KOPT-K1 (cell line): ENCODE data around the gene LSMEM2.
A peak's percentile ranks its signal among the peaks of the same experiment; 100 is the strongest.

Experiments used
- H3K27ac ChIP-seq: fragments of 200-600 bp; sonication (generic); 2 replicates; pipeline ENCODE4 v1.5.1; 2016; ENCODE audit warnings: antibody characterized with exemption, mild to moderate bottlenecking, low read depth, low read length; ENCODE audit not compliant: poor library complexity, severe bottlenecking
- H3K36me3 ChIP-seq: fragments of 200-600 bp; sonication (generic); 2 replicates; pipeline ENCODE4 v1.5.1; 2017; ENCODE audit warnings: antibody characterized with exemption, mild to moderate bottlenecking, low read length, moderate library complexity; ENCODE audit not compliant: insufficient read depth
- H3K9me3 ChIP-seq: fragments of 200-600 bp; sonication (generic); 2 replicates; pipeline ENCODE4 v1.5.1; 2017; ENCODE audit warnings: antibody characterized with exemption, low read length, mild to moderate bottlenecking; ENCODE audit not compliant: insufficient read depth, poor library complexity, severe bottlenecking

LSMEM2 gene

GRCh38 chr3:50293079-50293801, 14.4 kb downstream of the LSMEM2 start:
- Histone ChIP-seq H3K27ac (peak overlapping the region; percentile 79), H3K36me3 (peaks cover 24% of the 10 kb centered on the region)

GRCh38 chr3:50294089-50294488, 15.2 kb downstream of the LSMEM2 start:
- Histone ChIP-seq H3K27ac (no peak overlapping the region), H3K36me3 (peaks cover 16% of the 10 kb centered on the region), H3K9me3 (no peaks in the 10 kb centered on the region)

More at GRCh38 chr3:50293079-50293801, 14.4 kb downstream of the LSMEM2 start:
- no peaks in the 10 kb centered on the region for H3K9me3 ChIP-seq

GRCh38 chr3:50294492-50295403, 15.9 kb downstream of the LSMEM2 start:
- H3K27ac ChIP-seq = no peak overlapping the region
- peaks cover 9% of the 10 kb centered on the region for H3K36me3 ChIP-seq
- H3K9me3 ChIP-seq = no peaks in the 10 kb centered on the region

- Histone ChIP-seq H3K9me3 (no peaks in the 10 kb centered on the region), H3K27ac (no peak overlapping the region), H3K36me3 (no peaks in the 10 kb centered on the region)
Measured at GRCh38 chr3:50295553-50296431, 16.9 kb downstream of the LSMEM2 start.

GRCh38 chr3:50296721-50297383, 18.0 kb downstream of the LSMEM2 start:
- Histone ChIP-seq H3K27ac (no peak overlapping the region), H3K9me3 (no peaks in the 10 kb centered on the region), H3K36me3 (no peaks in the 10 kb centered on the region)

GRCh38 chr3:50297384-50297775, 18.5 kb downstream of the LSMEM2 start:
- H3K9me3 ChIP-seq = no peaks in the 10 kb centered on the region
- no peak overlapping the region for H3K27ac ChIP-seq
- H3K36me3 ChIP-seq = no peaks in the 10 kb centered on the region

- Histone ChIP-seq H3K9me3 (no peaks in the 10 kb centered on the region), H3K27ac (peak overlapping the region; percentile 79), H3K36me3 (no peaks in the 10 kb centered on the region)
Measured at GRCh38 chr3:50297896-50298725, 19.2 kb downstream of the LSMEM2 start.

GRCh38 chr3:50298836-50299637, 20.1 kb downstream of the LSMEM2 start, which contains the start of the genes HYAL3 and NAA80:
Gene HYAL3 (minus strand): TSS chr3:50299405. CDS start chr3:50295602, 3,803 bp downstream.
Gene NAA80 (minus strand): TSS chr3:50299405. CDS start chr3:50297463, 1,942 bp downstream.
- H3K36me3 ChIP-seq = no peaks in the 10 kb centered on the region
- H3K27ac ChIP-seq = peak within 1 kb of the TSS; percentile 79
- H3K9me3 ChIP-seq = no peaks in the 10 kb centered on the region

- no peaks in the 10 kb centered on the region for H3K9me3 ChIP-seq
Measured at GRCh38 chr3:50299638-50299928, 20.7 kb downstream of the LSMEM2 start.

GRCh38 chr3:50299929-50300680, 21.2 kb downstream of the LSMEM2 start:
- Histone ChIP-seq H3K36me3 (no peaks in the 10 kb centered on the region), H3K27ac (peak overlapping the region; percentile 62), H3K9me3 (no peaks in the 10 kb centered on the region)

More at GRCh38 chr3:50299638-50299928, 20.7 kb downstream of the LSMEM2 start:
- Histone ChIP-seq H3K36me3 (no peaks in the 10 kb centered on the region), H3K27ac (peak overlapping the region; percentile 62)

GRCh38 chr3:50300681-50301254, 21.9 kb downstream of the LSMEM2 start:
- Histone ChIP-seq H3K27ac (no peak overlapping the region), H3K36me3 (no peaks in the 10 kb centered on the region)

More at GRCh38 chr3:50300681-50301254, 21.9 kb downstream of the LSMEM2 start:
- H3K9me3 ChIP-seq = no peaks in the 10 kb centered on the region
